Measurements from ENCODE around the gene EPM2AIP1. TPM values are rescaled to one million over a fixed set of nuclear protein-coding genes. Genes with fewer than 3 reads are reported as not detected.

The EPM2AIP1 gene
- total and polyA plus RNA-seq, 9 of the 15 experiments (the other 6 are each of a cell fraction or from before 2014, with no cell fraction given): 6.7 to 44.8 (median 25.2) TPM

GRCh38 chr3:37016903-37017302 lies 24.0 kb upstream of the EPM2AIP1 start (continued):
- TF ChIP-seq YY1 (IDR thresholded peaks at IDR 0.05; ENCODE audit: borderline replicate concordance in 1 of 3, control insufficient read depth in 1 of 3, extremely low read depth in 1 of 3, insufficient read depth in 3 of 3, insufficient read length in 1 of 3, insufficient replicate concordance in 2 of 3, low read depth in 1 of 3, low read length in 2 of 3) (no peak), ZNF318 (IDR thresholded peaks at IDR 0.05; ENCODE audit: borderline replicate concordance in 1 of 2, low read depth in 1 of 2) (no peak), TAF15 (IDR thresholded peaks at IDR 0.05; ENCODE audit: low read depth, low read length) (no peak), SMAD1 (IDR thresholded peaks at IDR 0.05; ENCODE audit: low read depth, low read length, partially characterized antibody) (no peak), SNAPC5 (CRISPR knock-in tag; IDR thresholded peaks at IDR 0.05) (no peak), CEBPB (tag; IDR thresholded peaks at IDR 0.05) (no peak), PBX2 (CRISPR knock-in tag; IDR thresholded peaks at IDR 0.05; ENCODE audit: low read depth) (no peak), PBX2 (tag; conservative IDR thresholded peaks at IDR 0.05; ENCODE audit: low read depth) (no peak), NRF1 (conservative IDR thresholded peaks at IDR 0.05 in 1 of 2, IDR thresholded peaks at IDR 0.05 in 1 of 2) (no peak), CHD4 (IDR thresholded peaks at IDR 0.05; ENCODE audit: insufficient read depth, insufficient replicate concordance, low read depth, low read length, poor library complexity, severe bottlenecking) (no peak)
